Thyroid gland (tissue), 4 donors: ENCODE data around the gene NTN5. TPM values are rescaled to one million over a fixed set of nuclear protein-coding genes. Genes with fewer than 3 reads are reported as not detected.

Source experiments
- DNase-seq, 2 donors: peaks; one replicate each; pipeline ENCODE4 v3.0.0-alpha.2; 2019
- H3K27ac ChIP-seq, 3 donors: fragments of 200-600 bp; sonication (generic); 1 replicate in 2 of 3; 2 replicates in 1 of 3; pipeline ENCODE4 v1.5.1; 2016 to 2019; ENCODE audit warnings: mild to moderate bottlenecking in 1 of 3, moderate library complexity in 1 of 3
- H3K27me3 ChIP-seq: fragments of 200-600 bp; sonication (generic); one replicate; pipeline ENCODE4 v1.5.1; 2019
- H3K36me3 ChIP-seq, 2 donors: fragments of 200-600 bp; sonication (generic); one replicate each; pipeline ENCODE4 v1.5.1; 2016 to 2019
- H3K4me1 ChIP-seq, 2 donors: fragments of 200-600 bp; sonication (generic); one replicate each; pipeline ENCODE4 v1.5.1; 2017 to 2019
- H3K4me3 ChIP-seq, 3 donors: fragments of 200-600 bp; sonication (generic); replicated peaks in 1 of 3; 1 replicate in 2 of 3; 2 replicates in 1 of 3; pipeline ENCODE4 v1.5.1; 2016; ENCODE audit warnings: mild to moderate bottlenecking in 1 of 3
- H3K9me3 ChIP-seq: fragments of 200-600 bp; sonication (generic); one replicate; pipeline ENCODE4 v1.5.1; 2017
- POLR2A ChIP-seq, 2 donors: fragments of 450-650 bp; IDR thresholded peaks; one replicate each; pipeline ENCODE4 v1.6.1; 2017; ENCODE audit warnings: antibody characterized with exemption in 2 of 2, mild to moderate bottlenecking in 2 of 2, moderate library complexity in 1 of 2
- whole genome bisulfite sequencing, 2 donors: methylation state at CpG; one replicate each; pipeline ENCODE4 v1.1.5; 2017; 5-methylcytosine and 5-hydroxymethylcytosine counted together
- intact Hi-C: fragments of 100-400 bp; cut with DNase I; formaldehyde crosslinking; loops from one replicate; pipeline ENCODE4 v1.15.1; 2023
- total RNA-seq, 4 donors: library from RNA; depleted of rRNA; stranded (reverse); fragments of >200 nt; gene quantifications; one replicate each; pipeline ENCODE4 v1.2.3, GENCODE V29; 2016
- TF ChIP-seq, protein P1 (sequence below), 6 experiments: fragments of 200-600 bp in 3 of 6; fragments of 450-650 bp in 3 of 6; sonication (generic) in 3 of 6; IDR thresholded peaks; one replicate each; pipeline ENCODE4 v1.5.1; 2016 to 2019; ENCODE audit warnings: antibody characterized with exemption in 6 of 6, mild to moderate bottlenecking in 2 of 6, inconsistent platforms in 1 of 6, moderate library complexity in 1 of 6

Gene NTN5
- total RNA-seq, 4 donors from 2014 or later: 0.45 to 1.2 (median 0.78) TPM; not detected in 1

DNA sequence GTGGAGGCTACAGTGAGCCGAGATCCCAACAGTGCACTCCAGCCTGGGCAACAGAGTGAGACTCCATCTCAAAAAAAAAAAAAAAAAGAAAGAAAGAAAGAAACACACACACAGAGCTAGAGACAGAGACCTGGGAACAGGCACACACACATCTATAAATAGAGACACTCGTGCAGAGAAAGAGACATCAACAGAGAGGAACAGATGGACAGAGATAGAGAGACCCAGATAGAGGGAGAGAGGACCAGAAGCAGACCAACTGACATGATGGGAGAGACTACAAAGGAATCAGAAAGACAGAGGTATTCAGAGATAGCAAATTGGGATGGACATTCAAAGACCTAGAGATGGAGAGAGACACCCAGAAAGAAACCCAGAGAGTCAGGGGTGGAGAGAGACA, 24.7 kb downstream of the NTN5 start:
- intact Hi-C loops: loop anchor here (10.0 kb wide), 1 partner anchor 187 kb away; the partner anchor contains the start of gene HSD17B14
- no peaks in the 10 kb centered on the region for H3K9me3 ChIP-seq
- WGBS, 2 donors: 79 to 87% methylated on average over 2 of the region's 2 CpGs
- no peak for DNase-seq
- no peaks in the 10 kb centered on the region for H3K27me3 ChIP-seq
- no peaks in the 10 kb centered on the region for H3K36me3 ChIP-seq
- no peak overlapping the region for H3K27ac ChIP-seq
- peaks cover 13 to 23% of the 10 kb centered on the region in 2 donors for H3K4me1 ChIP-seq
- TF ChIP-seq, protein P1, sequence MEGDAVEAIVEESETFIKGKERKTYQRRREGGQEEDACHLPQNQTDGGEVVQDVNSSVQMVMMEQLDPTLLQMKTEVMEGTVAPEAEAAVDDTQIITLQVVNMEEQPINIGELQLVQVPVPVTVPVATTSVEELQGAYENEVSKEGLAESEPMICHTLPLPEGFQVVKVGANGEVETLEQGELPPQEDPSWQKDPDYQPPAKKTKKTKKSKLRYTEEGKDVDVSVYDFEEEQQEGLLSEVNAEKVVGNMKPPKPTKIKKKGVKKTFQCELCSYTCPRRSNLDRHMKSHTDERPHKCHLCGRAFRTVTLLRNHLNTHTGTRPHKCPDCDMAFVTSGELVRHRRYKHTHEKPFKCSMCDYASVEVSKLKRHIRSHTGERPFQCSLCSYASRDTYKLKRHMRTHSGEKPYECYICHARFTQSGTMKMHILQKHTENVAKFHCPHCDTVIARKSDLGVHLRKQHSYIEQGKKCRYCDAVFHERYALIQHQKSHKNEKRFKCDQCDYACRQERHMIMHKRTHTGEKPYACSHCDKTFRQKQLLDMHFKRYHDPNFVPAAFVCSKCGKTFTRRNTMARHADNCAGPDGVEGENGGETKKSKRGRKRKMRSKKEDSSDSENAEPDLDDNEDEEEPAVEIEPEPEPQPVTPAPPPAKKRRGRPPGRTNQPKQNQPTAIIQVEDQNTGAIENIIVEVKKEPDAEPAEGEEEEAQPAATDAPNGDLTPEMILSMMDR (IDR thresholded peaks at IDR 0.05): no peak
- no peak for TF ChIP-seq POLR2A (IDR thresholded peaks at IDR 0.05)
- no peak overlapping the region for H3K4me3 ChIP-seq

DNA sequence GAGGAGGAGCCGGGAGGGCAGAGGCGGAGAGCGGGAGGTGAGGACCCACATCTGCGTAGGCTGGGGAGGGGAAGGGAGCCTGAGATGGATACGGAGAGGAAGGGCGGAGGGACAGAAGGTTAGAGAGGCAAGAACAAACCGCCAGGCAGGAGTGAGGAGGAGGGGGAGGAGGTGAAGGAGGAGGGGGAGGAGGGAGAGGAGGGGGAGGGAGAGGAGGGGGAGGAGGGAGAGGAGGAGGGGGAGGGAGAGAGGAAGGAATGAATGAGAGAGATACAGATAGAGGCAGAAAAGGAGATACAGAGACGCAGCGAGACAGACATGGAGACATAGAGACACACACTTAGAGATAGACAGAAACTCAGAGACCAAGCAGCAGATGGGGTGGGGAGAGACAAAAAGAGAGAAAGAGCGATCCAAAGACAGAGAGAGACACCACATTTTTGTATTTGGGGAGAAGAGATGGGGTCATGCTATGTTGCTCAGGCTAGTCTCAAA, 26.0 kb downstream of the NTN5 start:
- DNase-seq: no peak
- no peaks in the 10 kb centered on the region for H3K27me3 ChIP-seq
- intact Hi-C loops: loop anchor here (10.0 kb wide), 1 partner anchor 188 kb away; the partner anchor contains the start of gene HSD17B14

DNA sequence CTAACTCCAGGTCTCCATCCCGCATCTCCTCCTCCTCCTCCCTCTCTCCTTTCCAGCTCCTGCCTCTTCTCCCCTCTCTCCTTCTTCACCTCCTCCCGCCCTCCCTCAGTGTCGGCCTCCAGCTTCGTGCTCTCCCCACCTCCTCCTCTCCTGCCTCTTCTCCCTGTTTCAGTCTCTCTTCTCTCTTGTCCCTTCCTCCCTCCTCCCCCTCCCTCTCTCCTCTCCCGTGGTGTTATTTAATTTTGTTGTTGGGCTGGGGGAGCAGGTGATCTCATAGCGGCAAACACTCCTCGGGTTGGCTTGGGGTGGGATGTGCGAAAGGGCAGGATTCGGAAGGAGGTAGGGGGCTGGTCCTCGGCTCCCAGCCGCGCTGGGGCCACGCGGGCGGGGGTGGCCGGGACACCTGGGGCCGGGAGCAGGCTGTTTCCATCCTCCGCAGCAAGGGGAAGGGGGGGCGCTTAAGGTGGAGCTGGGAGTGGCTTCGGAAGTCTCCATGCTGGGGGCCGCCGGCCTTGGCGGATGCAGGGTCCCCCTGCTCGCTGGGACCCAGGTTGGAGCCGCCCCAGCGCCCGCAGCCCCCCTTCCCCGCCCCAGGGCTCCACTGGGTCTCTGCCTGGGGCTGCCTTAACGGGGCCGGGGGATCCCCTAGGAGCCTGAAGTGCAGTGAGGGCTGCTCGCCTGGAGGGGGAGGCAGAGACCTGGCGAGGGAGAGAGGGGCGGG, 26.7 kb downstream of the NTN5 start, which contains the start of gene CA11:
TSS of gene CA11 (minus strand) at position 187 of the 721 bp plus-strand sequence. CDS start 555 bp downstream, outside the sequence.
- WGBS, 2 donors: 1% methylated on average over 20 to 23 of the region's 33 CpGs
- peak; percentile 90 to 93 for DNase-seq
- TF ChIP-seq POLR2A (IDR thresholded peaks at IDR 0.05): peak in 1 of 2 donors; percentile 35
- TF ChIP-seq, protein P1 (IDR thresholded peaks at IDR 0.05): peak; percentile 59 to 93 (median 84)
- Histone ChIP-seq H3K27me3 (no peaks in the 10 kb centered on the region), H3K9me3 (no peaks in the 10 kb centered on the region), H3K27ac (peak within 1 kb of the TSS; percentile 88 to 94 (median 89)), H3K4me1 (peaks cover 13 to 23% of the 10 kb centered on the region in 2 donors), H3K4me3 (peak within 1 kb of the TSS; percentile 20 to 51 (median 41)), H3K36me3 (no peaks in the 10 kb centered on the region)
- intact Hi-C loops: loop anchor here (10.0 kb wide), 1 partner anchor 189 kb away; the partner anchor contains the start of gene HSD17B14

More for the DNA sequence above, 26.0 kb downstream of the NTN5 start:
- no peaks in the 10 kb centered on the region for H3K36me3 ChIP-seq
- WGBS, 2 donors: 15% methylated on average over 10 of the region's 10 CpGs
- no peaks in the 10 kb centered on the region for H3K9me3 ChIP-seq
- peak overlapping the region in 2 of 3 donors; percentile 89 to 94 for H3K27ac ChIP-seq
- peaks cover 13 to 23% of the 10 kb centered on the region in 2 donors for H3K4me1 ChIP-seq
- TF ChIP-seq POLR2A (IDR thresholded peaks at IDR 0.05): no peak
- TF ChIP-seq, protein P1 (IDR thresholded peaks at IDR 0.05): no peak
- H3K4me3 ChIP-seq: peak overlapping the region in 1 of 3 donors; percentile 51

DNA sequence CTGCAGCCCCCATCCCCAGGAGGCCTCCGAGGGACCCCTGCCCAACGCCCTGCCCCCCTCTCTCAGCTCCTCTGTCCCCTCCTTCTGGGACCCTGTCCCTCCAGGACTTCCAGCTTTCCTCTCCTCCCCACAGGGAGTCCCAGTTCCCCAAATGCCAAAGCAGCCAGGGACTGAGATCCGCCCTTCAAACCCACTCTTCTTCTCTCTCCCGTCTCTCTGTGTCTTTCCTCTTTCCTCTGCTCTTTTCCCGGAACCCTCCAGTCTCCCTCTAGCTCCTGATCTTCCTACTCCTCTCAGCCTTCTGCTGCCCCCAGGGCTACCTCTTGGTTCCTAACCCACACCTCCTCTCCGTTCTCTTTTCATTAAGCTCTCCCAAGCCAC, 27.2 kb downstream of the NTN5 start:
- WGBS, 2 donors: 0 to 3% methylated on average over 6 of the region's 6 CpGs

More for the DNA sequence above, 27.2 kb downstream of the NTN5 start:
- Histone ChIP-seq H3K4me3 (peak overlapping the region; percentile 20 to 51 (median 41)), H3K4me1 (peaks cover 13 to 23% of the 10 kb centered on the region in 2 donors), H3K36me3 (no peaks in the 10 kb centered on the region), H3K27ac (peak overlapping the region; percentile 88 to 94 (median 89)), H3K27me3 (no peaks in the 10 kb centered on the region), H3K9me3 (no peaks in the 10 kb centered on the region)
- intact Hi-C loops: loop anchor here (10.0 kb wide), 1 partner anchor 189 kb away; the partner anchor contains the start of gene HSD17B14
- TF ChIP-seq POLR2A (IDR thresholded peaks at IDR 0.05): peak in 1 of 2 donors; percentile 2
- TF ChIP-seq, protein P1 (IDR thresholded peaks at IDR 0.05): no peak
- DNase-seq: no peak
